GF-D8 (cell line): Measurements from ENCODE around the gene TMEM74B.

Source experiments
- DNase-seq: peaks from one replicate; lab custom pipeline; 2025; lab: John Stamatoyannopoulos, UW

Gene TMEM74B

GRCh38 chr20:1137236-1137635 is 47.5 kb downstream of the TMEM74B start:
- DNase-seq = no peak

DNA sequence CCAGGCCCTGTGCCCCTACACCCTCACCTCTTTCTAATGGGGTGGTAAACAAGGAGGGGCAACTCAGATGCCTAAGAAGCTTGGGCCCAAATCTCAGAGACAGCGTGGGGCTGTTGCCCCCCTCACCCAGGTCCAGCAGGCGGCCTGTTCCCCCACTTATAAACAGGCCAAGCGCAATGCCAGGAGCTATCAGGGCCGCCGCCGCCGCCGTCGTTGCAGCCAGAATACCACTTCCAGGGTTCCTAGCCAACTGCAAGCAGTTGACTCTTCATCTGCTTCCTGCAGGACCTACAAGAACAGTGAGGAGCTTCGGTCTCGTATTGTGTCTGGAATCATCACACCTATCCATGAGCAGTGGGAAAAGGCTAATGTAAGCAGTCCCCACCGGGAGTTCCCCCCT is 49.9 kb downstream of the TMEM74B start:
- DNase-seq = no peak

GRCh38 chr20:1134355-1134754 is 50.4 kb downstream of the TMEM74B start:
- DNase-seq = no peak

DNA sequence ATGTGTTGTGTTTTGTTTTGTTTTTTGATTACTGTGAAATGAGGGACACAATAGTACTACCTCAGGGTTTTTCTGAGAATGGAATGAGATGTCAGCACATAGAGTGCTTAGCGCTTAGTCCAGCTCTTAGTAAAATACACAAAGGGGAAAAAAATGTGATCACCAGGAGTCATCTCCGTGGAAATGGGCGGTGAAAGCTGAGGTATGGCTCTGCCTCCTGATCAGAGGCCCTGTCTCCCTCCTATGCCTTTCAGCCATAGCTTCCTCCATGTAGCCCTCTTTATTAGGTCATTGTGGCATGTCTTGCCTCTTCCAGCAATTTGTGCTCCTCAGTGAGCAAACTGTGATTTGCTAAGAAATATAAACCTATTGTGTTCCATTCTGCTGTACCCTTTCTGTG is 53.4 kb downstream of the TMEM74B start:
- no peak for DNase-seq

DNA sequence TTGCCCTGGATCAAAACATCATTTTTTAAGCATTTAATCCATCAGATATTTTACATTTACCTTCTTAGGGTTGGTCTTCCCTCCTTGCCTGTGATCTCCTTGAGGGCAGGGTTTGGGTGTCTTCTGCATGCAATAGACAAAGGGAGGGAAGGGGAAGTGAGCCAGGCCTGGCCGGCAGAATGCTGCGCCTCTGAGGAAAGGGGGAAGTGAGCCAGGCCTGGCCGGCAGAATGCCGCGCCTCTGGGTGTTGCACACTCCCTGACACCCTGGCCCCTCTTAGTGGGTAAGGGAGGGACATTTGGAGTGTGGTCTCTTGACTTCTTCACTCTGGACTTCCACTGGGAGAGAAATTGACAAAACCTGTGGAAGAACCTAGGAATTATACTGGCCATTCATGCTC is 53.9 kb downstream of the TMEM74B start:
- DNase-seq = peak; percentile 49
